Measurements from ENCODE around the gene RFLNA.

RFLNA gene

DNA sequence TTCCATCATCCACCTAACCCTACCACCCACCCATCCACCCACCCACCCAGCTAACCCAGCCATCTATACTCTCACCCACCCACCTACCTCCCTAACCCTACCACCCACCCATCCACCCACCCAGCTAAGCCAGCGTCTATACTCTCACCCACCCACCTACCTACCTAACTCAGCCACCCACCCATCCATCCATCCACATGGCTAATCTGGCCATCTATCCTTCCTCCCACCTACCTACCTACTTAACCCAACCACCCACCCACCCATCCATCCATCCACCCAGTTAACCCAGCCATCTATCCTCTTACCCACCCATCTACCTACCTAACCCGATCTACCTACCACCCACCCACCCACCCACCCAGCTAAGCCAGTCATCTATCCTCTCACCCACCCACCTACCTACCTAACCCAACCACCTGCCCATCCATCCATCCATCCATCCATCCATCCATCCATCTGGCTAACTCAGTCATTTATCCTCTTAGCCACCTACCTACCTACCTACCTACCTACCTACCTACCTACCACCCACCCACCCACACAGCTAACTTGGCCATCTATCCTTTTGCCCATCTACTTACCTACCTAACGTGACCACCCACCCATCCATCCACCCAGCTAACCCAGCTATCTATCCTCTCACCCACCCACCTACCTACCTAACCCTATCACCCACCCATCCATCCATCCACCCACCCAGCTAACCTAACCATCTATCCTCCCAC lies 44.1 kb downstream of the RFLNA start:
- no peak for DNase-seq

DNA sequence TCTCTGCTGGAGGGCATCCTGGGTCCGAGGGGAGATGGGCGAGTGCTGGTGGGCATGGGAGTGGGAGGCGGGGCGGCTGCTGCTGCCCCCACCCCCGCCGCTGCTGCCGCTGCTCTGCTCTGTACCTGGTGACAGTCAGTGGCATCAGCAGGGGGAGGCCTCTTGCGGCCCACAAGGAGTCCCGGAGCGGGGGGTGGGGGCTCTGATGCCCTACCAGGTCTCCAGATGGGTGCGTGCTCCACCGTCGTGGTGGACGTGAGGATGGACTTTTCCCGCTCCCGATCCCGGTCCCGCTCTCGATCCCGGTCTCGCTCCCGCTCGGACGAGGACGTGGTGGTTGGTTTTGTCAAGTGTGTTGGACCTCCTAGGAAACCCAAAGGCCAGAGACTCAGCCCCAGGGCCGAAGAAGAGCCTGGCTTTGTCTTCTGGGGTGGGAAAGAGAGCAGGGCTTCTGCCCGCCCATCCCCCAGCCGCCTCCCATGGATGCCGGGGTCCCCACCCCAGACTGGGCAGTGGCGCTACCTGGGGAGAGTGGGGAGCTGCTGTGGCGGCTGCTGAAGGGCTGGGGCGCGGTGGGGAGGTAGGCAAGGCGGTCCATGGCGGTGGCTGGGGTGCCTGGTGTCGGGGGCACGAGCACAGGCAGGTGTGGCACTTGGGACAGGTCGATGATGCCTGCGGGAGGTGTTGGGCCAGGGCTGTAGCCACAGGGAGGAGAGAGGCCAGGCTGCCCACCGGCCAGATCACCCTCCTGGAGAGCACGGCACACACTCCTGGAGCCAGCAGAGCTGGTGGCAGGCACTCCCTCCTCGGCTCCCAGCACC lies 45.4 kb downstream of the RFLNA start:
- no peak for DNase-seq

DNA sequence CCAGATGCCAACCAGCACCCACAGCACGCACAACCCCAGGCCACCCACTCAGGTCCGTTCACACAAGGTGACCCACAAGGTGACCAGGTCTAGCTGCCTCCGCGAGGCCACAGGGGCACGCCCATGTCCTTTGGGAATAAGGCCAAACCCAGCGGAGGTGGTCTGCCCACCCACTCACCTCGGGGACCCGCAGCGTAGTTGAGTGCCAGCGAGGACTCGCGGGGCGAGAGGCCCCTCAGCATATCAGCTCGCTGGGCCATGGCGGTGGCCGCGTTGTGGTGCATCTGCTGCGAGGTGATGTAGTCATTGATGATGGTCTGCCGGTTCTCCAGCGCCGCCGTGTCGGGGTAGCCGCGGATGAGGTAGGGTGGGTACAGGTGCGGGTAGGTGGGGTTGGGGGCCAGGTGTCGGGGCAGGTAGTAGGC lies 46.8 kb downstream of the RFLNA start:
- DNase-seq, result no peak

DNA sequence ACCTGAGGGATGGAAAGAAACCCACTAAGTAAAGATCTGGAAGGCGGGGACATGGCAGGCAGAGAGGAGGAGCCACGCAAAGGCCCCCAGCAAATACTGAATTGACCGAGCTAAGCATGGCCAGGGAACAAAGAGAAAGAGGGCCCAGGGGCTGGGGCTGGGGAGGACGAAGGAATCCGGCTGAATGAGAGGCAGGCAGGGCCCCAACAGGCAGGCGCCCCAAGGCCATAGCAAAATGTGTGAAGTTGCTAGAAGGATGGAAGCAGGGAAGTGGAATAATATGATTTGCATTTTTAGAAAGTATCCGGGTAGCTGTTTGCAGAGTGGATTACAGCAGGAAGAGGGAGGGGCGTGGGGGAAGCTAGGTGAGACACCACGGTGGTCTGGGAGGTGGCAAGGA lies 49.1 kb downstream of the RFLNA start:
- DNase-seq, result no peak

DNA sequence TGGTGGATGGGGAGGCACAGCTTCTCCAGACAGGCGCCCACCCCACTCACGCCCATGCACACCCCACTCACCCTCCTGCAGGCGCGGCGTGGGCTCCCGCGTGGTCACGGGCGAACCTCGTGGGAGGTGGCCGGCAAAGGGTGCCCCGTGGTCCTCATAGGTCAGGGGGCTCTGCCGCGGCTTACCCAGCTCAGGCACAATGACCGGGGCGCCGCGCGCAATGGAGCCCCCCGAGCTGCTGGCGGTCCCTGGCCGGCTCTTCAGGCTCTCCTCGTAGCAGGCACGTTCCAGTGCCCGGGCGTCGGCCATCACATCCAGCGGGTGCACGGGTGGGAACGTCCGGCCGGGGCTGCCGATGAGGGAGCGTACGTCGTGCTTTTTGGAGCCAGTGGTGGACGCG lies 49.6 kb downstream of the RFLNA start:
- DNase-seq, result no peak

DNA sequence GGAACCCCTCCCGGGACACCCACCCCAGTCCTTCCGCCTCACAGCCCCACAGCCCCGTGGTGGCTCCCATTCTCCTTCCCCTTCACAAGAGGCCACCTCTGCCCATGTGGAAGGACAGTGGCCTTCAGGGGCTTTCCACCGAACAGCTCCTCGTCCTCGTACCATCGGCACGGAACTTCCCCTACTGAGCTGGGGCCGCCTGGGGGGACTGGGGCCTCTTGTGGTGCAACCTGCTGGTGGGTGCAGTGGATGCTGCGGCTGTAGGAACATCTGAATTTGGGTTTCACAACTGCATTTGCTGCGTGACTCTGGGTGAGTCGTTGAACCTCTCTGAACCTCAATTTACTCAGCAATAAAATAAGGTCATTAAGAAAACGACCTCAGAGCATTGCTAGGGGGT lies 50.9 kb downstream of the RFLNA start:
- DNase-seq, result no peak

DNA sequence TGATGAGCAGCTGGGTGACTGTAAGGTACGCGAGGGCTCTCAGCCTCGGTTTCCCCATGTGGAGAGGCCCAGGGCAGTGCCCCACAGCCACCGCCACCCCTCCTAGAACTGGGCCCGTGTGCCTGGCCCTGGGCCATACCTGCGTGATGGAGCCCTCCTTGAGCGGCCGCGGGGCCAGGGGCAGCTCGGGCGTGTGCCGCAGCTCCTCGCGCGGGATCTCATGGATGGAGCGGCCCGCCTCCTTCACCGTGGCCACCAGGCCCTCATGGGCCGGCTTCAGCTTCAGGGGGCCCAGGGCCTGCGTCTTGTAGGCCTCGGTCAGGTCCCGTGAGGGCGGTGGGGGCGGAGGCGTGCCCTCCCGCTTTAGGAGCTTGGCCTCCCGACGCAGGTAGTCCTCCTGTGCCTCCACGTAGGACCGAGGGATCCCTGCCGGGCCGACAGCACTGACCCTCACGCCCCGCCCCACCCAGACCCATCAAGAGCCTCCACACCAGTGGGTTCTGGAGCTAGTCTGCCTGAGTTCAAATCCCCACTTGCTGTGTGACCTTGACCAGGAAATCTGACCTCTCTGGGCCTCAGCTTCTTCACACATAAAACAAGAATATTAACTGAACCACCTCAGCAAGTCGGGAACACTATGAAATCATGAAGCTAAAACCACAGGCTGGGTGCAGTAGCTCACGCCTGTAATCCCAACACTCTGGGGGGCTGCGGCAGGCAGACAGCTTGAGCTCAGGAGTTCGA lies 51.7 kb downstream of the RFLNA start:
- no peak for DNase-seq

DNA sequence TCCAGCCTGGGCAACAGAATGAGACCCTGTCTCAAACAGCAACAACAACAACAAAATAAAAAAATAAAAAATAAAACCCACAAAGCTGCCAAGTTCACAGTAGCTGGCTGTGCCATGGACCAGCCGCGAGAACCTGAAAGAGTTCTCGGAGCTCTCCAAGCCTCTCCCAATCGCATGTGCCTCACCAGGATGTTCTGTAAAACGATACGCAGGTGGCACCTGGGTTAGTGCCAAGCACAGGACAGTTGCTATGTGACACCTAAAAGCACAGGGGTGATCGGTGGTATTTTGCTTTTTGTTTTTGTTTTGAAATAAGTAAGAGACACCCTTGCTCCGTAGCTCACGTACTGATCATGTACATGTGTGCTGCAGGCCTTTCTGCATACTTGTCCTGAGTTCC lies 52.4 kb downstream of the RFLNA start:
- no peak for DNase-seq

DNA sequence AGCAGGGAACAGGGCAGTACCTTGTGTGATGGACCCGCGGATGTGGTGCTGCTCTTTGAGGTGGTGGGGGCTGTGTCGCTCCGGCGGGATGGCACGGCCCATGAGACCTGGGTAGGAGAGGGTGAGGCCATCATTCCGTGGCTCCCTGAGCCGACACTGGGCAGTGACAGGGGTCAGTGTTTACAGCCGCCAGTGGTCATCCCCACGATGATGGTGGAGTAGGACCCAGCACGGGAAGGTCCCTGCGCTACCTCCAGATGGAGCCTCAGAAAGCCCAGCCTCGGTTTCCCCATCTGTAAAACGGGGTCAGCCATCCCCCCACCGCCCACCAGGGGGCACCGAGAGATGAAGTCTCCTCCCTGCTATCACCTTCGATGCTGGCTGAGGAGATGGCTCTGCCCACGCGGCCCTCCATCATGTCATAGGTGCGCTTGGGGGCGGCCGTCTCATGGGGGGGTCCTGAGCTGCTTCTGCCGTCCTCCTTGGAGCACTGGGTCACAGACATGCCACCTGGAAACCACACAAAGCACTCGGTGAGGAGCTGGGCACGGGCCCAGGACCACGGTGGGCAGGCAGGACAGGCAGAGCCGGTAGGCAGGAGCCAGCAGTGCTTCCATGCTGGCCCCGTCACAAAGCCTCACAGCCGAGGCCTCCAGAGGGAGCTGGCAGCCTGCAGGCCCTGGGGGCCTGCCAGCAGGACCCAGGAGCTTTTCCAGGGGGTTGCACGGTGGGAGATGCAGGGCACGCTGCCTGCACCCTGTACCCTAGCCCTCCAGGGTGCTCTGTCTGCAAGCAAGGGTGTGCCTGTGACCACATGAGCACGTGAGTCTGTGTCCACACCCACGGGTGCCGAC lies 53.1 kb downstream of the RFLNA start:
- DNase-seq, result no peak

DNA sequence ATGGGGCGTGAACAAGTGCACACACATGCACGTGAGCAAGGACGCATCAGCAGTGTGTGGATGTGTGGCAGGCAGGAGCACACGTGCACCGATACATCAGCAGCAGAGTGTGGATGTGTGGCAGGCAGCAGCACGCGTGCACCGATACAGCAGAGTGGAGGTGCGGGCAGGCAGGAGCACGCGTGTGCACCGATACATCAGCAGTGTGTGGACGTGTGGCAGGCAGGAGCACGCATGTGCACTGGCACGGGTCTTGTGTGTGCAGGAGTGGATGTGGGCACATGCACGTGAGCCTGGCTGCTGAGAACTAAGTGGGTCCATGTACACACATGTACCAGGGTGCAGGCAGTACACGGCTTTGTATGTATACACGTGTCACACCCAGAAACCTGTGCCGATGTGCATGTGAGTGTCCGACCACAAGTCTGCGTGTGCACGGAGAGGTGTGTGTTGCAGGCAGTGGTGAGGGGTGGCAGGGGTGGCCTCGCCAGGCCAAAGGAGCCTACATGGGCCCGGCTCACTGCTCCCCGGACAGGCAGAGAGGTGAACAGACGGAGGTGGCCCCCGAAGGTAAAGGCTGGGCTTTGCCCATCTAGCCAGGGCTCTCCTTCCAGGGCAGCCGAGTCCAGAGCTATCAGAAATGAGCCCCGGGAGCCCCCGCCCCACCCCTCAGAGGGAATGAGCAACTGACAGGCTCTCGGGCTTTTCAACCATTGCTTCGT lies 53.9 kb downstream of the RFLNA start:
- no peak for DNase-seq

DNA sequence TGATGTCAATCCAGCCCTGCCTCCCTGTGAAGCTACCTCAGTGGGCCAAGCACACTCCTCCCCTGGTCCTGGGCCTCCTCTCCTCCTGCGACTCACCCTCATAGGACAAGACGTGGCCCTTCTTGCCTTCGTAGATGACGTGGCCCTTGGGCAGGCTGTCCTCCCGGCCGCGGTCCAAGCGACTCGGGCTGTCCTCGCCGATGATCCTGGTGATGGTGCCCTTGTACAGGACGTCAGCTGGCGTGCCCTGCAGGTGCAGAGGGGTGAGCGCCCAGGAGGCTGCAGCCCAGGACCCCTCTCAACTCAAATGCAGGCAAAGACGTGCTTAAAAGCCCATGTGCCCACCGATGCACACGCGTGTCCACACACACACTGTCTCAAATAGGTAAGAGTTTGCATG lies 55.6 kb downstream of the RFLNA start:
- no peak for DNase-seq

DNA sequence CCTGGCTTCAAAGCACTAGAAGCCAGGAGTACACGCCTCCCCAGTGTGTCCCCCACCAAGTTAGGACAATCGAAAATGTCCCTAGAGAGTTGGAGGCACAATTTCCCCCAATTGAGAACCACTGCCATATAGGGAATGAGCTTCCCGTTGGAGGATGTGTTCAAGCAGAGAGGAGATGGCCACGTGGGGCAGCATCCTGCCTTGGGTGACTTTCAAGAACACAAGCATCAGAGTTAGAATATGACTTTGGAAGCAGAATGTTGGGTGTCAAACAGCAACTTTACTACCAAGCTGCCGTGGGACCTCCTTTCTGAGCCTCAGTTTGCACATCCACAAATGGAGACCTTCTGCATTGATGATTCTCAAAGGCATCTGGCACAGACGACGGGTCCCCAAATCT lies 56.5 kb downstream of the RFLNA start:
- DNase-seq, result no peak

DNA sequence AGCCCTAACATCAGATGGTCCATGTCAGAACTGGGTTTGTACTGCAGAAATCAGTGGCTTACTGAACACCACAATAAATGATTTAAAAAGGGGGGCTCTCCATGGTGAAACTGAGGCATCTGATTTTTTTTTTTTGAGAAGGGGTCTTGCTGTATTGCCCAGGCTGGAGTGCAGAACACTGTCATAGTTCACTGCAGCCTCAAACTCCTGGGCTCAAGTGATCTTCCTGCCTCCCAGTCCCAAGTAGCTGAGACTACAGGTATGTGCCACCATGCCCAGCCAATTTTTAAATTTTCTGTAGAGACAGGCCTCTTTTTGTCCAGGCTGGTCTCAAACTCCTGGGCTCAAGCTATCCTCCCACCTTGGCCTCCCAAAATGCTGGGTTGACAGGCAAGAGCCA lies 57.4 kb downstream of the RFLNA start:
- DNase-seq, result no peak

DNA sequence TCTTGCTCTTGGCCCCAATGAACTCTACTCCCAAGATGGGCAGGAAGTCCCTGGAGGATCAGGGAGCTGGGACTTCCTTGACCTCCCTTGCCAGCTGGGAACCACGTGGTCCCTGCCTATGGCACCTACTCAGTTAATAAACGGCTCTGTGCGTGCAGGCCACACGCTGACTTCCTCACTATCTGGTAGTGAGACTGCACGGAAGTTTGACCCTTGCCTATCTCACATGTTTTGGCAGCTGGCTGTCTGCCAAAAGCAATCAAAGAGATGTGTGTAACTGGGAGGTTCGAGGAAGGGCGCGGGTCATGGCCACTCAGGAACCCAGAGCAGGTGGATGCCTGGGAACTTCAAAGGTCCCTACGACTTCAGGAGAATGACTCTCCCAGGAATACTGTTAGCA lies 57.9 kb downstream of the RFLNA start:
- DNase-seq, result no peak

DNA sequence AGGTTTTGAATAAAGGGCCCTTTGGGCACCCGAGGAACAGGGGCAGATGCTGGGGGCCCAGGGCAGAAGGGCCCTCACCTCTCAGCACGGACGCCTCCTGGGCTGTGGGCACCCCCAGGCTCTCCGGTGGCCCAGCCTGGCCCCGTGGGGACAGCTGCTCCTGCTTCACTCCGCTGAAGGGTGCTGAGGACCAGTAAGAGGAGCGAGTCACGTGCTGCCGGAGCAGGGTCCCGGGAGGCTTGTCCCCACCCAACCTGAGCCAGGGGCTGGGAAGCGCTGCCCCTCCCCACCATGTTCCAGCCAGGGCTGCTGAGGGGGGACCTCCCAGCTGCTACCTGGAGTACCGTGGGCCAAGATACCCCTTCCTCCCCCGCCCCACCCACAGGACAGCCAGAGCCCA lies 59.5 kb downstream of the RFLNA start:
- DNase-seq, result no peak

DNA sequence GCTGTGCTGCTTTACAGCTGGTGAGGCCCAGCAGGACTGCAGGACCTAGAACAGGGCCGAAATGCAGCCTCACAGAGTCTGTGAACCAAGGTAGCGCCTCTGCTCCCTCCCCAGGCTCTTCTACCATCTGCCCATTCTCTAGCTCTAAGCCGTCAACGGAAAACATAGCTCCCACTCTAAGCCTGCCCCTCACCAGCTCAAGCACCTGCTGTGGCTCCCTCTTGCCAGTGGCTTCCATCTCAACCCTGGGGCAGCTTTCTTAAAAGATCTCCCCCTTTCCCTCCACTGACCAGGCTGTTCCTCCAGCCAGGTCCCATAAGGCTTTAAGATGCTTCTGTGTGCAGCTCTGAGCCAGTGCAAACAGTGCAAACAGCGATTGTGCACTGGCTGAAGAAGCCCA lies 61.3 kb downstream of the RFLNA start:
- DNase-seq, result no peak

DNA sequence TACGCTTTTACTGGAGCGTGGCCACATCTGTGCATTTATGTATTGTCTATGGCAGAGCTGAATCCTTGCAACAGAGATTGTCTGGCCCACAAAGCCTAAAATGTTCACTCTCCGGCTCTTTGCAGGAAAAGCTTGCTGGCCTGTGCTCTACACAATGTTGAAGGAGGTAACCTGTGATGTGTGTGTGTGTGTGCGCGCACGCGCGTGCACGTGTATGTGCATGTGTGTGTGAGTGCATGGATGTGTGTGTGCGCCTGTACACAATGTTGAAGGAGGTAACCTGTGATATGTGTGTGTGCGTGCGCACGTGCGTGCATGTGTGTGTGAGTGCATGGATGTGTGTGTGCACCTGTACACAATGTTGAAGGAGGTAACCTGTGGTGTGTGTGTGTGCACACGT lies 62.7 kb downstream of the RFLNA start:
- no peak for DNase-seq

DNA sequence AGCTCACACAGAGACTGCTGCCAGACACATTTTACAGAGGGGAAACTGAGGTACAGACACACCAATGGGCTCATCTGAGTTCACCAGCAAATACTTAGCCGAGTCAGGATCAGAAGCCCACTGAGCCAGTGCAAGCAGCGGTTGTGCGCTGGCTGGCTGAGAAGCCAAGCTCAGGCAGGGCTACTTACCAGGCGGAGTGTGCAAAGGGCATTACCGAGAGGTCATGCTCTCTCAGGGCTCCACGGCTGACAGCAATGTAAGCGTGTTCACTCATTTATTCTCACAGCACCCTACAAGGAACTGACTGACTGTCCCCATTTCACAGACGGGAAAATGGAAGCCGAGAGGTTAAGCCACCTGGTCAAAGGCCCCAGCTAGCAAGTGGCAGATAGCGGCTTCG lies 63.7 kb downstream of the RFLNA start:
- no peak for DNase-seq

DNA sequence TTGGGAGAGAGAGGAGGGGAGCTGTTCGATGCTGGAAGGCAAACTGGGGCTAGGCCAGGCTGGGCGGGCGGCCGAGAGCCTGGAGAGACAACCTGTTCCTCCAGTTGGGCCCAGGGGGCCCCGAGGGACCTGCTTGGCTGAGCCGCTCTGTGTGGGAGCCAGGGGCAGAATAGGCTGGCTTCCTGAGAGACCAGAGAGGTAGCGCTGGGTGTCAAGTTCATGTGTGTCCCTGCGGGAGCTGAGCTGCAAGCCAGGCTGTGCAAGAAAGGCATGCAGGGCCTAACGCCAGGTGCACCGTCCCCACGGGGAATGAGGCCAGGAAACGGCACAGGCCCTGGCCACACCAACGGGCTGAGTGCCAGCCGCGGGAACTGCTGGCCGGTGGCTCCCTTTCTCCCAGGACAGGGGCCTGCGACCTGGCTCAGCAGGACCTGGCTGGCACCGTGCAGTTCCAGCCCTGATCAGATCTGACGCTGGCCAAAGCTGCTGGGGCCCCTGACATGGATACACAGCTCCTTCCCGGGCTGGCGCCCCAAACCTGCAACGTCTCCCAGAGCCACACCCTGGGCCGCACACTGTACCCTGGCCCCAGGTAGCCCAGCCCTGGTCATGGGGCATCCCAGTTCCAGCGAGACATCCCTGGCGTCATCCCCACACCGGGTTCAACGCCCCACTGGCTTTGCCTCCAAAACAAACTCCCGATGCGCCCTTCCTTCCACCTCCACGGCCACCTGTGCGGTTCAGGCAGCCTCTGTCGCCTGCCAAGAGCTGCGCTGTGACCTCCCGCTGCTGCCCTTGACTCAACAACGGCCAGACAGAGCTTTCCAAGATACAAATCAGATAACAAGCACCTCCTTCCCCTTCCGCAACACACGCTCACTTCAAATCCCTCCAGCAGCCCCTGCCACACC lies 65.0 kb downstream of the RFLNA start:
- no peak for DNase-seq

DNA sequence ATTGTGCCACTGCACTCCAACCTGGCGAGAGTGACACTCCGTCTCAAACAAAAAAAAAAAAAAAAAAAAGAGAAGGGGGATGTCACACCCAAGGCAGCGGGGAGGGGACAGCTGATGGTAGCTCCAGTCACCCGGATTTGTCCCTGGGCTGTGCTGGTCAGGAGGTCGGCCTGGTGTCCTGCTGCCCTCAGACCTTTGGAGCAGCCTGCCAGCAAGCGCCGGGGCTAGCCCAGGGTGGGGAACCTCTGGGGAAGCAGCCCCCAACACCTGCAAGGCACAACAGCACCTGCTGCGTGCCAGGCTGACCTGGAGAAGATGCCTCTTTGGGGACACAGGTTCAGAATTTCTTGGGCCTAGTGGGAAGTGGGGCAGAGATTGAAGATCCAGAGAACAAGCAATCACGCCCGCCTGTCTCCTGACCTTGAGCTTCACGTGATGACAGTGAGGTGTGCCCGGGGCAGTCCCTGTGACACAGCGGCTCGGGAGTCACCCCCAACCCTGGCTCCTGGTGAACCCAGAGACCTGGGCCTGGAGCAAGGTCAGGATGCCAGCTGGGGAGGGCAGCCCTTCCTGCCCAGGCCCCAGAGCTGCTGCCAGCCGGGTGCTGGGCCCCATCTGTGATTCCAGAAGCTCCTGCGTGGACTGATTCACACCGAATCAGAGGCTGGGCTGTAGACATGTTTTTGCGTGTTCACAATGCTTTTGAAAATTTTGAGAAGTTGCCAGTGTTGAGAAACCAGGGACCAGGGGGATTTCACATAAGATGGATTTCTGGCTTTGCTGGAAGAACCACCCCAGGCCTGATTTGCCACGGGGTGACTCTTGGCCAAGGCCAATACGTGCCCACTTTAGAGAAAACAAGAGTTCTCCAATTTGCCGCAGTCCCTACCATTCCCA lies 66.4 kb downstream of the RFLNA start:
- no peak for DNase-seq
